ENCODE measurements around the gene CGNL1. TPM values are rescaled to one million over a fixed set of nuclear protein-coding genes. Genes with fewer than 3 reads are reported as not detected.

CGNL1 gene
- total and polyA plus RNA-seq, 10 of the 15 experiments (the other 5 are each of a cell fraction or from before 2014, with no cell fraction given): under 0.01 to 0.27 (median 0.04) TPM; not detected in 3

DNA sequence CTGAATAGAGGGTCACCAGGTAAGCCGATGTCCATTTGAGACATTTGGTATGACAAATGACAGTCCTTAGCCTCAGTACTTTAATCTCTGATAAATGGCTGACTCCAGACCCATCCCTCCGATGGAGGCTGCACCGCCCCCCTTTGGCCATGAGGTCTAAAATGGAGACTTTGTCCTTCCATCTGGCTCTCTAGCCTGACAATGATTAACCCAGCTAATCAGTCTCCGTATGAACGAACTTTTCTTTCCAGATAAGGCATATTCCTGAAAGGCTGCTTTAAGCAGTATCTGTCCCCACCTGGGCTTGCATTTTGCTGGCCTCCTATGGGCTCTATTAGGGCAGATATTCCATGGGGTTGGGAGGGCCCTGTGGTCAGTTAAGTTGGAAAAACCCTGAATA is 204.6 kb downstream of the CGNL1 start:
- Histone ChIP-seq H3K9me3 (replicated peaks; ENCODE audit: control insufficient read depth, insufficient read depth, low read length) (no peaks in the 10 kb centered on the region; the same call in 2 of the 3 replicates), H3K79me2 (ENCODE audit: control insufficient read depth, insufficient read depth, low read length) (no peaks in the 10 kb centered on the region), H3K9ac (ENCODE audit: control insufficient read depth, insufficient read depth, low read length) (no peak overlapping the region), H3K4me2 (ENCODE audit: control insufficient read depth, insufficient read depth) (no peak overlapping the region), H3K27me3 (replicated peaks in 1 of 2; ENCODE audit: control insufficient read depth in 2 of 2, insufficient read depth in 2 of 2, low read length in 1 of 2) (no peaks in the 10 kb centered on the region), H3K4me3 (no peak overlapping the region), H3K36me3 (ENCODE audit: control insufficient read depth in 2 of 2, insufficient read depth in 2 of 2, low read length in 1 of 2) (no peaks in the 10 kb centered on the region), H4K20me1 (ENCODE audit: control insufficient read depth, insufficient read depth) (no peaks in the 10 kb centered on the region), H2AFZ (ENCODE audit: control insufficient read depth, low read depth, low read length) (no peak overlapping the region), H3K4me1 (ENCODE audit: control insufficient read depth, insufficient read depth, low read length) (no peaks in the 10 kb centered on the region), H3K27ac (ENCODE audit: control insufficient read depth, insufficient read depth) (no peak overlapping the region)
- SMC1A ChIA-PET (ENCODE audit: uncharacterized antibody, unreplicated experiment): no interaction called here
- FAIRE-seq (no peak), DNase-seq (ENCODE audit: low read depth, low spot score) (no peak), ATAC-seq (no peak)
- intact Hi-C loops (cut with micrococcal nuclease; ENCODE audit: unreplicated experiment): no loop called here
- in situ Hi-C loops (cut with MboI): no loop called here
- no peak for TF ChIP-seq EP300 (IDR thresholded peaks at IDR 0.05; ENCODE audit: borderline replicate concordance in 1 of 2, control insufficient read depth in 1 of 2, low read depth in 2 of 2, low read length in 2 of 2)
- no peak for TF ChIP-seq BCL11A (IDR thresholded peaks at IDR 0.05; ENCODE audit: low read depth, low read length)
- TF ChIP-seq ESRRA (IDR thresholded peaks at IDR 0.05; ENCODE audit: low read length): no peak
- TF ChIP-seq SIX5 (IDR thresholded peaks at IDR 0.05; ENCODE audit: low read depth, low read length, severe bottlenecking): no peak
- no peak for TF ChIP-seq MYB (IDR thresholded peaks at IDR 0.05; ENCODE audit: borderline replicate concordance, low read depth, low read length)
- no peak for TF ChIP-seq FOXM1 (IDR thresholded peaks at IDR 0.05; ENCODE audit: low read depth, low read length)
- no peak for TF ChIP-seq SP1 (IDR thresholded peaks at IDR 0.05; ENCODE audit: low read depth, low read length)
- TF ChIP-seq ZNF207 (IDR thresholded peaks at IDR 0.05; ENCODE audit: borderline replicate concordance): no peak
- TF ChIP-seq, protein P1, sequence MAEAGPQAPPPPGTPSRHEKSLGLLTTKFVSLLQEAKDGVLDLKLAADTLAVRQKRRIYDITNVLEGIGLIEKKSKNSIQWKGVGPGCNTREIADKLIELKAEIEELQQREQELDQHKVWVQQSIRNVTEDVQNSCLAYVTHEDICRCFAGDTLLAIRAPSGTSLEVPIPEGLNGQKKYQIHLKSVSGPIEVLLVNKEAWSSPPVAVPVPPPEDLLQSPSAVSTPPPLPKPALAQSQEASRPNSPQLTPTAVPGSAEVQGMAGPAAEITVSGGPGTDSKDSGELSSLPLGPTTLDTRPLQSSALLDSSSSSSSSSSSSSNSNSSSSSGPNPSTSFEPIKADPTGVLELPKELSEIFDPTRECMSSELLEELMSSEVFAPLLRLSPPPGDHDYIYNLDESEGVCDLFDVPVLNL (IDR thresholded peaks at IDR 0.05; ENCODE audit: low read depth, low read length): no peak
- TF ChIP-seq STAT3 (IDR thresholded peaks at IDR 0.05; ENCODE audit: low read depth, low read length): no peak
- TF ChIP-seq RELA (IDR thresholded peaks at IDR 0.05; ENCODE audit: borderline replicate concordance, partially characterized antibody): no peak
- TF ChIP-seq CBX5 (IDR thresholded peaks at IDR 0.05; ENCODE audit: low read depth): no peak
- TF ChIP-seq HDGF (IDR thresholded peaks at IDR 0.05): no peak
- TF ChIP-seq SPI1 (IDR thresholded peaks at IDR 0.05; ENCODE audit: borderline replicate concordance, insufficient read depth, low read depth, low read length): no peak
- TF ChIP-seq EZH2 (IDR thresholded peaks at IDR 0.05; ENCODE audit: borderline replicate concordance, control insufficient read depth, low read depth, low read length): no peak
- CTCF ChIA-PET: no interaction called here
- POLR2A ChIA-PET: no interaction called here
- 39% methylated on average over 5 of the region's 5 CpGs for WGBS (ENCODE audit: insufficient coverage, insufficient replicate concordance, low lambda C conversion rate, missing lambda C conversion rate)
- RAD21 ChIA-PET (ENCODE audit: unreplicated experiment): no interaction called here
- no TSS peak for BruUV-seq (replicated peaks)

All from GM12878 (cell line).